ENCODE results near the gene ERBB2. TPM values are rescaled to one million over a fixed set of nuclear protein-coding genes. Genes with fewer than 3 reads are reported as not detected.
"Not testable (repeated sequence)": the region's sequence is repeated elsewhere in the genome, so short reads cannot be mapped to it uniquely, and the experiment has no call there.

ERBB2 gene
- total RNA-seq, 6 experiments from 2014 or later = 8.9 to 40.4 (median 26.2) TPM

GRCh38 chr17:39722965-39723848 is 23.3 kb downstream of the ERBB2 start:
- Histone ChIP-seq H3K4me1 (no peaks in the 10 kb centered on the region), H3K27ac (no peak overlapping the region), H3K4me3 (no peak overlapping the region), H3K27me3 (no peaks in the 10 kb centered on the region), H3K36me3 (no peaks in the 10 kb centered on the region), H3K9me3 (no peaks in the 10 kb centered on the region)
- intact Hi-C loops (cut with DNase I) = no loop called here
- ATAC-seq (peak in 3 of 4 donors; percentile 20 to 46 (median 39)), DNase-seq (no peak)
- TF ChIP-seq POLR2A (IDR thresholded peaks at IDR 0.05) = no peak
- no peak for TF ChIP-seq CTCF (IDR thresholded peaks at IDR 0.05)
- WGBS (ENCODE audit: insufficient coverage, low coverage, low lambda C conversion rate, missing lambda C conversion rate) = 62% methylated on average over 10 of the region's 34 CpGs

- DNase-seq = no peak
- intact Hi-C loops (cut with DNase I) = loop anchor here in 1 of 2 donors (5.0 kb wide), 1 partner anchor 52 kb away; no protein-coding TSS in a partner anchor
- TF ChIP-seq CTCF (IDR thresholded peaks at IDR 0.05) = no peak
- TF ChIP-seq POLR2A (IDR thresholded peaks at IDR 0.05) = no peak
- Histone ChIP-seq H3K36me3 (peaks cover 0 to 3% (median 0%) of the 10 kb centered on the region in 4 donors), H3K27ac (no peak overlapping the region), H3K9me3 (no peaks in the 10 kb centered on the region), H3K4me3 (no peak overlapping the region), H3K4me1 (peaks cover 0 to 6% (median 3%) of the 10 kb centered on the region in 4 donors), H3K27me3 (no peaks in the 10 kb centered on the region)
- WGBS (ENCODE audit: insufficient coverage, low coverage, low lambda C conversion rate, missing lambda C conversion rate) = no CpG with 5 or more reads among the region's 13 CpGs
- no peak for ATAC-seq
These were observed 24.9 kb downstream of the ERBB2 start for GRCh38 chr17:39724731-39725130.

GRCh38 chr17:39725923-39726322 is 26.1 kb downstream of the ERBB2 start:
- not testable (repeated sequence) for H3K4me3 ChIP-seq, ATAC-seq, H3K4me1 ChIP-seq, H3K27ac ChIP-seq, H3K9me3 ChIP-seq, DNase-seq, H3K36me3 ChIP-seq, H3K27me3 ChIP-seq
- WGBS (ENCODE audit: insufficient coverage, low coverage, low lambda C conversion rate, missing lambda C conversion rate) = 100% methylated on average over 1 of the region's 1 CpG
- intact Hi-C loops (cut with DNase I) = loop anchor here in 1 of 2 donors (5.0 kb wide), 1 partner anchor 54 kb away; no protein-coding TSS in a partner anchor

GRCh38 chr17:39726617-39727016 is 26.8 kb downstream of the ERBB2 start:
- no peak overlapping the region for H3K27ac ChIP-seq
- TF ChIP-seq POLR2A (IDR thresholded peaks at IDR 0.05) = no peak
- no peak for TF ChIP-seq CTCF (IDR thresholded peaks at IDR 0.05)
- peaks cover 0 to 8% (median 3%) of the 10 kb centered on the region in 4 donors for H3K4me1 ChIP-seq
- no peak for ATAC-seq
- no peaks in the 10 kb centered on the region for H3K27me3 ChIP-seq
- H3K36me3 ChIP-seq = peaks cover 0 to 3% (median 0%) of the 10 kb centered on the region in 4 donors
- 83% methylated on average over 1 of the region's 9 CpGs for WGBS (ENCODE audit: insufficient coverage, low coverage, low lambda C conversion rate, missing lambda C conversion rate)
- no peak overlapping the region for H3K4me3 ChIP-seq
- no peaks in the 10 kb centered on the region for H3K9me3 ChIP-seq
- intact Hi-C loops (cut with DNase I) = loop anchor here in 1 of 2 donors (5.0 kb wide), 1 partner anchor 54 kb away; no protein-coding TSS in a partner anchor
- no peak for DNase-seq

GRCh38 chr17:39727556-39727955 is 27.7 kb downstream of the ERBB2 start:
- no peaks in the 10 kb centered on the region for H3K9me3 ChIP-seq
- ATAC-seq (no peak), DNase-seq (no peak)
- peaks cover 0 to 8% (median 3%) of the 10 kb centered on the region in 4 donors for H3K4me1 ChIP-seq
- no peaks in the 10 kb centered on the region for H3K27me3 ChIP-seq
- WGBS (ENCODE audit: insufficient coverage, low coverage, low lambda C conversion rate, missing lambda C conversion rate) = 92% methylated on average over 8 of the region's 10 CpGs
- peaks cover 0 to 3% (median 0%) of the 10 kb centered on the region in 4 donors for H3K36me3 ChIP-seq
- no peak overlapping the region for H3K4me3 ChIP-seq
- intact Hi-C loops (cut with DNase I) = loop anchor here in 1 of 2 donors (5.0 kb wide), 1 partner anchor 55 kb away; no protein-coding TSS in a partner anchor
- H3K27ac ChIP-seq = no peak overlapping the region
- TF ChIP-seq CTCF (IDR thresholded peaks at IDR 0.05) (no peak), POLR2A (IDR thresholded peaks at IDR 0.05) (no peak)

Measured in right lobe of liver (tissue), 6 donors.